ENCODE results near the gene TSPEAR. TPM values are rescaled to one million over a fixed set of nuclear protein-coding genes. Genes with fewer than 3 reads are reported as not detected.

TSPEAR gene
- total RNA-seq, 1 experiment from 2014 or later, result not detected

DNA sequence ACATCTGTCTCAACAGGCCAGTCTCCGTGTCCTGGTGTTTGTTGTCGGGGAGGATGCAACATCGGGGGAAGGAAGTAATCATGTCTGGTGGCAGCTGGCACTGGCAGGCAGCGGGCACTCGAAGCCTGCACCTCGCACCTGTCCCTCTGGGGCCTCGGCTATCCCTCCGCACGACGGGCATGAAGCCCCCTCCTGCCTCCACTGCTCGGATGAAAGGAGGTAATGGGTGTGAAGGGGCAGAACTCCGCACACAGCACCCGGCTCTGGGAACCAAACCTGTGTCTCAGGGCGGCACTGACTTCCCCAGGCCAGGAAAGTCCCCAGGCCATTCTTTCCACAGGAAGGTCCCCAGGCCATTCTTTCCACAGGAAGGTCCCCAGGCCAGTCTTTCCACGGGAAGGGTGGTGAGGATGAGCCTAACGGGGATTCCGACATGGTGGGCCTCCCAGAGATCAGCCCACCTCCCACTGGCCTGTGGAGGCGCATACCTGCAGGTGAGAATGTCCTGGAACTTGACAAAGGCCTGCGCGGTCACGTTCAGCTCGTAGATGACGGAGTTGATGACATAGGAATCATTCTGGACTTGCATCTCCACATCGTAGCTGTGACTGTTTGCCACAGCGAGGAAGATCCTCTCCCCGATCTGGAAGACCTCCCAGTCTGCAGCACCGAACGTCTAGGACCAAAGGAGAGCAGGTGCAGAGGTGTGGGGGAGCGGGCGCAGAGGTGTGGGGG lies 202.5 kb downstream of the TSPEAR start:
- TF ChIP-seq, protein P1, sequence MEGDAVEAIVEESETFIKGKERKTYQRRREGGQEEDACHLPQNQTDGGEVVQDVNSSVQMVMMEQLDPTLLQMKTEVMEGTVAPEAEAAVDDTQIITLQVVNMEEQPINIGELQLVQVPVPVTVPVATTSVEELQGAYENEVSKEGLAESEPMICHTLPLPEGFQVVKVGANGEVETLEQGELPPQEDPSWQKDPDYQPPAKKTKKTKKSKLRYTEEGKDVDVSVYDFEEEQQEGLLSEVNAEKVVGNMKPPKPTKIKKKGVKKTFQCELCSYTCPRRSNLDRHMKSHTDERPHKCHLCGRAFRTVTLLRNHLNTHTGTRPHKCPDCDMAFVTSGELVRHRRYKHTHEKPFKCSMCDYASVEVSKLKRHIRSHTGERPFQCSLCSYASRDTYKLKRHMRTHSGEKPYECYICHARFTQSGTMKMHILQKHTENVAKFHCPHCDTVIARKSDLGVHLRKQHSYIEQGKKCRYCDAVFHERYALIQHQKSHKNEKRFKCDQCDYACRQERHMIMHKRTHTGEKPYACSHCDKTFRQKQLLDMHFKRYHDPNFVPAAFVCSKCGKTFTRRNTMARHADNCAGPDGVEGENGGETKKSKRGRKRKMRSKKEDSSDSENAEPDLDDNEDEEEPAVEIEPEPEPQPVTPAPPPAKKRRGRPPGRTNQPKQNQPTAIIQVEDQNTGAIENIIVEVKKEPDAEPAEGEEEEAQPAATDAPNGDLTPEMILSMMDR (IDR thresholded peaks at IDR 0.05; ENCODE audit: unreplicated experiment), result no peak
- Mint-ChIP-seq H3K4me3 (ENCODE audit: low read depth, unreplicated experiment) (no peak overlapping the region), H3K27ac (ENCODE audit: unreplicated experiment) (no peak overlapping the region), H3K27me3 (ENCODE audit: unreplicated experiment) (peaks cover 35% of the 10 kb centered on the region), H3K9me3 (ENCODE audit: low read depth, unreplicated experiment) (no peaks in the 10 kb centered on the region), H3K36me3 (ENCODE audit: insufficient read depth, unreplicated experiment) (no peaks in the 10 kb centered on the region), H3K4me1 (ENCODE audit: low read depth, unreplicated experiment) (no peaks in the 10 kb centered on the region)
- intact Hi-C loops (cut with micrococcal nuclease; ENCODE audit: unreplicated experiment), result no loop called here
- DNase-seq, result no peak
- no TSS peak for BruUV-seq (replicated peaks)
- CTCF ChIA-PET, result interaction anchor here (0.6 to 2.5 kb wide), 3 partner anchors 234 to 418 kb away, joined by 5 to 28 read pairs (median 8); no protein-coding TSS in a partner anchor

DNA sequence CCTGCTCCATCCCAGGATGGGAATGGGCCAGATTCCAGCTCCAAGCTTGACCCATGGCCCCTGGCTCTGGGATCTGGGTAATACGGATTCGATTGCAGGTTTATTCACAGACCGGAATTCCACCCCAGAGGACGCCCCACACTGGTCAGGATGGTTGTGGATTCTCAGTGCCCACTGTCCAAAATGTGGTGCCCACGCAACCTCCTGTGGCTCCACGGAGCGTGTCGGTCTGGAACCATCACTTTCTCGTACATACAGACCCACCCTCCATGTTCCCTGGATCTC lies 203.0 kb downstream of the TSPEAR start:
- intact Hi-C loops (cut with micrococcal nuclease; ENCODE audit: unreplicated experiment), result no loop called here
- TF ChIP-seq, protein P1 (IDR thresholded peaks at IDR 0.05; ENCODE audit: unreplicated experiment), result no peak
- Mint-ChIP-seq H3K9me3 (ENCODE audit: low read depth, unreplicated experiment) (no peaks in the 10 kb centered on the region), H3K4me1 (ENCODE audit: low read depth, unreplicated experiment) (no peaks in the 10 kb centered on the region), H3K4me3 (ENCODE audit: low read depth, unreplicated experiment) (no peak overlapping the region), H3K27me3 (ENCODE audit: unreplicated experiment) (peaks cover 35% of the 10 kb centered on the region), H3K36me3 (ENCODE audit: insufficient read depth, unreplicated experiment) (no peaks in the 10 kb centered on the region), H3K27ac (ENCODE audit: unreplicated experiment) (no peak overlapping the region)
- CTCF ChIA-PET, result no interaction called here
- DNase-seq, result no peak
- no TSS peak for BruUV-seq (replicated peaks)

DNA sequence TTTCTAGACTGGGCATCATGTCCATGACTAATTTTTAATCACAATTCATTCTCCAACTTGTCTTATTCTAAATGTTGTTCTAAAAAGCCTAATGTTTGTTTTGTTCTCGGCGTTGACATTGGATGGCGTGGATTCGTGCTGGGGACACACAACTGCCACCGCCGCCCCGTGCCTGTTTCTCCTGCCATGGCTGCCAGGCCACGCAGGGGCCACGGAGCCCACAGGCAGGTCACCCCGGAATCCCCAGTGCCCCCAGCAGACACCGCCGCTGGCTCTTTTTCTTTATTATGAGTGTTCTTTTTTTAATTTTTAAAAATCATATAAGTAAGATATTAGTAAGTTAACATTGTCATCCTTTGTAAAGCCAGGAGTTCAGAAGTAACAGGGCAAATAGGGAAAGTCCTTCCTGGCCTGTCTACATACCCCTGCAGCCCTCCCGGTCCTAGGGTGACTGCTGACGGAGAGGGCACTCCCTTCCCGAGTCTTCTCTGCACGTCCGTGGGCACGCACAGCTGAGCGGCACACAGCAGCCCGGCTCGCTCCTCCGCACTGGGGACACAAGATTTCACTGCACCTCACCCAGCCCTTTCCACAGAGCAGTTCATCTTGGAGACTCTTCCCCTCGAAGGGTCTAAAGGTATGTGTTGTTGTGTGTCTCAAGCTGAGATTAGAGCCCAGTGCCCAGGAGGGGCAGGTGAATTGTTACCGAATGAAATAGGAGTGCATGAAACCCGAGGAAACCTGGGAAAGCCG lies 203.5 kb downstream of the TSPEAR start:
- H3K27me3 Mint-ChIP-seq (ENCODE audit: unreplicated experiment), result peaks cover 32% of the 10 kb centered on the region
- intact Hi-C loops (cut with micrococcal nuclease; ENCODE audit: unreplicated experiment), result no loop called here

DNA sequence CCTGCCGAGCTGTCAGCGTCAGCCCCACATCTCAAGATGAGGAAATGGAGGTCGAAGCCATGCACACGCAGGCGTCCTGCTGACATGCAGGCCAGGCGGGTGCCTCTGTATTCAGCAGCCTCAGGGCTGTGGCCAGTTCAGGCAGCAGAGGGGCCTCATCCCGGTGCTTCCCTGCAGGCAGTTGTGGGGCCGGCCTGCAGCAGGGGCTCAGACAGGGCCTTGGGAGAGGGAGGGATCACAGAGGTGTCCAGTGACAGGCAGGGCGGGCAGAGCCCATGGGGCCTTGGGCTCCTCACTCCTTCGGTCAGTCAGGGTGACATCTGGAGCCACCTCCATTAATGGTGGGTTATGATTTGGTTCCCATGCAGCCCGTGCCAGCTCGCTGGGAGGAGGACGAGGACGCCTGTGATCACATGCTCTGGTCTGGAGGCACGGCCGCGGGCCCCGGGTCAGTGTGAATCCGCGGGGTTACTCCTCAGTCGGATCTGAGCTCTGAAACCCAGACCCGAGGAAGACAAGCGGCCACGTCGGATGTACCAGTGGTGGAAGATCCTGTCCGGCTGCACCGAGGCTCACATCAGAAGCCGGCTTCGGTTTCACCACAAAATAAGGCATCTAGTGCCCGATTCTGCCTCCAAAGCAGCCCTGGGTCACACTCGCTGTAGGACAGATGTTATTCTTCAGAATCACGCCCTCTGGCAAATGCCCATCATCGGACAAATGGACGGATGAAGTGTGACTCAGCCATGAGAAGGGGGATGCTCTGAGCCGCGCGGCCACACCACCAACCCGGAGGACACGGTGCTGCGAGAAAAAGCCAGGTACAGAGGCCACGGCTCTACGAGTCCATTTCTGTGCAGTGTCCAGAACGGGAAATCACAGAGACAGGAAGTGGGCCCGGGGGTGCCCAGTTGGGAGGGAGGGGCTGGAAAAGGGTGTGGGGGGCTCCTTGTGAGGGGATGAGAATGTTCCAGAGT lies 204.8 kb downstream of the TSPEAR start:
- DNase-seq, result no peak
- Mint-ChIP-seq H3K36me3 (ENCODE audit: insufficient read depth, unreplicated experiment) (no peaks in the 10 kb centered on the region), H3K4me1 (ENCODE audit: low read depth, unreplicated experiment) (no peaks in the 10 kb centered on the region), H3K27me3 (ENCODE audit: unreplicated experiment) (peaks cover 19% of the 10 kb centered on the region), H3K9me3 (ENCODE audit: low read depth, unreplicated experiment) (no peaks in the 10 kb centered on the region), H3K27ac (ENCODE audit: unreplicated experiment) (no peak overlapping the region), H3K4me3 (ENCODE audit: low read depth, unreplicated experiment) (no peak overlapping the region)
- TF ChIP-seq, protein P1 (IDR thresholded peaks at IDR 0.05; ENCODE audit: unreplicated experiment), result no peak
- CTCF ChIA-PET, result interaction anchor here (1.6 kb wide), 1 partner anchor 287 kb away, joined by 3 read pairs; no protein-coding TSS in a partner anchor
- no TSS peak for BruUV-seq (replicated peaks)
- intact Hi-C loops (cut with micrococcal nuclease; ENCODE audit: unreplicated experiment), result no loop called here

More for the DNA sequence above, 203.5 kb downstream of the TSPEAR start:
- DNase-seq, result no peak
- Mint-ChIP-seq H3K27ac (ENCODE audit: unreplicated experiment) (no peak overlapping the region), H3K9me3 (ENCODE audit: low read depth, unreplicated experiment) (no peaks in the 10 kb centered on the region), H3K4me1 (ENCODE audit: low read depth, unreplicated experiment) (no peaks in the 10 kb centered on the region), H3K36me3 (ENCODE audit: insufficient read depth, unreplicated experiment) (no peaks in the 10 kb centered on the region), H3K4me3 (ENCODE audit: low read depth, unreplicated experiment) (no peak overlapping the region)
- TF ChIP-seq, protein P1 (IDR thresholded peaks at IDR 0.05; ENCODE audit: unreplicated experiment), result no peak
- no TSS peak for BruUV-seq (replicated peaks)
- CTCF ChIA-PET, result no interaction called here

All from Calu3 (cell line).